Thyroid gland (tissue), 4 donors: ENCODE measurements around the gene PARD3B.

ENCODE experiments used
- POLR2A ChIP-seq, 2 donors: fragments of 450-650 bp; IDR thresholded peaks; one replicate each; pipeline ENCODE4 v1.6.1; 2017; ENCODE audit warnings: antibody characterized with exemption in 2 of 2, mild to moderate bottlenecking in 2 of 2, moderate library complexity in 1 of 2
- TF ChIP-seq, protein P1 (sequence below), 6 experiments: fragments of 200-600 bp in 3 of 6; fragments of 450-650 bp in 3 of 6; sonication (generic) in 3 of 6; IDR thresholded peaks; one replicate each; pipeline ENCODE4 v1.5.1; 2016 to 2019; ENCODE audit warnings: antibody characterized with exemption in 6 of 6, mild to moderate bottlenecking in 2 of 6, inconsistent platforms in 1 of 6, moderate library complexity in 1 of 6

DNA sequence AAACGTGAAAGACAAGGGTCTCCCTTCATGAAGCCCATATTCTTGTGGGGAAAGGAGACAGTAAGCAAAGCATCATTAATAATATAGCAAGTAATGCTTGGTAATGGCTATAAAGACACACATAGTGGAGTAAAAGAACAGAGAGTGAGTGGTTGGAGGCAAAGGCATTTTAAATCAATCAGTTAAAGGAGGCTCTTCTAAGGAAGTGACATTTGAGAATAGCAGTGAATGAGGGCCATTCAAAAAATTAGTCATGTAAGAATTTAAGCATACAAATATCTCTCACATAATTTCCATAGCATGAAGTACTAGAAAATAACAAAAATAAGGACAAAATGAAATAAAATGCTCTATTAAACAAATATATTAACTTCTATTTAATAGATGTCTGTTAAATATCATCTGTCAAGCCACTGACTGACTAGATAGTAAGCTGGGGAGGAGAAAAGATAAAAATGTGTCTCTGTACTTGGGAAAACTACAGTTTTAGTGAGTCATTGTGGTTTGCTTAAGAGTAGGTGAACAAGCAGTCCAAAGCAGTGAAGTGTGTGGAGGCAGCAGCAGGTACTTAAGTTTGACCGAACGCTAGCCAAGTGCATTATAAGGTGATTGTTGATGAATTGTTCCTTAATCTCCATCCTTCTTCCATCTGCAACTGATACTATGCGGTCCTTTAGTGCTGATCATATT, 160.1 kb downstream of the PARD3B start:
- no peak for TF ChIP-seq POLR2A (IDR thresholded peaks at IDR 0.05)
- TF ChIP-seq, protein P1, sequence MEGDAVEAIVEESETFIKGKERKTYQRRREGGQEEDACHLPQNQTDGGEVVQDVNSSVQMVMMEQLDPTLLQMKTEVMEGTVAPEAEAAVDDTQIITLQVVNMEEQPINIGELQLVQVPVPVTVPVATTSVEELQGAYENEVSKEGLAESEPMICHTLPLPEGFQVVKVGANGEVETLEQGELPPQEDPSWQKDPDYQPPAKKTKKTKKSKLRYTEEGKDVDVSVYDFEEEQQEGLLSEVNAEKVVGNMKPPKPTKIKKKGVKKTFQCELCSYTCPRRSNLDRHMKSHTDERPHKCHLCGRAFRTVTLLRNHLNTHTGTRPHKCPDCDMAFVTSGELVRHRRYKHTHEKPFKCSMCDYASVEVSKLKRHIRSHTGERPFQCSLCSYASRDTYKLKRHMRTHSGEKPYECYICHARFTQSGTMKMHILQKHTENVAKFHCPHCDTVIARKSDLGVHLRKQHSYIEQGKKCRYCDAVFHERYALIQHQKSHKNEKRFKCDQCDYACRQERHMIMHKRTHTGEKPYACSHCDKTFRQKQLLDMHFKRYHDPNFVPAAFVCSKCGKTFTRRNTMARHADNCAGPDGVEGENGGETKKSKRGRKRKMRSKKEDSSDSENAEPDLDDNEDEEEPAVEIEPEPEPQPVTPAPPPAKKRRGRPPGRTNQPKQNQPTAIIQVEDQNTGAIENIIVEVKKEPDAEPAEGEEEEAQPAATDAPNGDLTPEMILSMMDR (IDR thresholded peaks at IDR 0.05): no peak
